HL-60 (cell line): ENCODE data around the gene ZNF620.

Experiments used
- GABPA ChIP-seq: IDR thresholded peaks from 2 replicates; pipeline ENCODE4 v1.6.1; 2012; ENCODE audit warnings: low read depth
- SPI1 ChIP-seq: IDR thresholded peaks from 2 replicates; pipeline ENCODE4 v1.6.1; 2012; ENCODE audit warnings: low read depth, mild to moderate bottlenecking, borderline replicate concordance
- TF ChIP-seq, protein P1 (sequence below): IDR thresholded peaks from one replicate; pipeline ENCODE4 v1.5.1; 2011; ENCODE audit warnings: low read length, control low read depth, inconsistent platforms; ENCODE audit not compliant: insufficient read depth
- TF ChIP-seq, protein P2 (sequence below): IDR thresholded peaks from 2 replicates; pipeline ENCODE4 v1.6.1; 2012; ENCODE audit warnings: low read depth; ENCODE audit not compliant: insufficient replicate concordance

DNA sequence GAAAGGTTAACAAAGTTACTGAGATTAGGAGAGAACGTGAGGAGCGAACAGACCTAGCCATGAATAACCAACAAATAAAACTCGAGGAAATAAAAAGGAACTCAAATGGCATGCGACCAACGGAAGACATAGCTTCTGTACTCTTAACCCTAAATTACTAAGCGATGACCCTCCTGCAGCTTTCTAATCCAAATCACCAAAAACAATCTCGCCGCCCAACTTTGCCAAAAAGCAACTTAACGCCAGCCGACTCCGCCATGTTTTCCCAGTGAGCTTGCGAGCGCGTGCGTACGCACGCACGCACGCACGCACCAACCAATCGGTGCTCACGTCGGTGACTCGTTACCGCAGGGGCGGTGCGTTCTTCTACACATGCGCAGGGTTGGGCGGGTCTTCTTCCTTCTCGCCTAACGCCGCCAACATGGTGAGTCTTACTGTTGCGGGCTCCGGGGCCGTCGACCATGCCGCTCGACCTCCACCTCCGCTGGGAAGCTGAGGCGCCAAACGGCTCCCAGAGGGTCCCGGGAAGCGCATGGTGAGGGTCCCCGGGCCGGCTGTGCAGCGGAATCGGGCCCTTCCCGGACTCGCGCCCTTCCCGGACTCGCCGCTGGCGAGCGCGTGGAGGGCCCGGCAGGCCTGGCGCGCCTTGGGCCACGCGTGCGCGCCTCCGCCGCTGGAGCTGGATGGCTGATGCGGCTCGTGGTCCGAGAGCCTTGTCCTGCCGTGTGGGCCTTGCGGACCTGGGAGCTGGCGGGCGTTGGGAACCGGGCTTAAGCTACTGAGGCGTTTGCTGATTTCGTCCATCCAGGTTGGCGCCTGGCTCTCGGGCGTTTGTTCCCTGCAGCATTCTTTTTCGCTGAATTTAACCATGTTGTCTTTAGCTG lies 48.7 kb upstream of the ZNF620 start, which contains the start of gene RPL14:
- TF ChIP-seq, protein P1, sequence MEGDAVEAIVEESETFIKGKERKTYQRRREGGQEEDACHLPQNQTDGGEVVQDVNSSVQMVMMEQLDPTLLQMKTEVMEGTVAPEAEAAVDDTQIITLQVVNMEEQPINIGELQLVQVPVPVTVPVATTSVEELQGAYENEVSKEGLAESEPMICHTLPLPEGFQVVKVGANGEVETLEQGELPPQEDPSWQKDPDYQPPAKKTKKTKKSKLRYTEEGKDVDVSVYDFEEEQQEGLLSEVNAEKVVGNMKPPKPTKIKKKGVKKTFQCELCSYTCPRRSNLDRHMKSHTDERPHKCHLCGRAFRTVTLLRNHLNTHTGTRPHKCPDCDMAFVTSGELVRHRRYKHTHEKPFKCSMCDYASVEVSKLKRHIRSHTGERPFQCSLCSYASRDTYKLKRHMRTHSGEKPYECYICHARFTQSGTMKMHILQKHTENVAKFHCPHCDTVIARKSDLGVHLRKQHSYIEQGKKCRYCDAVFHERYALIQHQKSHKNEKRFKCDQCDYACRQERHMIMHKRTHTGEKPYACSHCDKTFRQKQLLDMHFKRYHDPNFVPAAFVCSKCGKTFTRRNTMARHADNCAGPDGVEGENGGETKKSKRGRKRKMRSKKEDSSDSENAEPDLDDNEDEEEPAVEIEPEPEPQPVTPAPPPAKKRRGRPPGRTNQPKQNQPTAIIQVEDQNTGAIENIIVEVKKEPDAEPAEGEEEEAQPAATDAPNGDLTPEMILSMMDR = no peak
- TF ChIP-seq, protein P2, sequence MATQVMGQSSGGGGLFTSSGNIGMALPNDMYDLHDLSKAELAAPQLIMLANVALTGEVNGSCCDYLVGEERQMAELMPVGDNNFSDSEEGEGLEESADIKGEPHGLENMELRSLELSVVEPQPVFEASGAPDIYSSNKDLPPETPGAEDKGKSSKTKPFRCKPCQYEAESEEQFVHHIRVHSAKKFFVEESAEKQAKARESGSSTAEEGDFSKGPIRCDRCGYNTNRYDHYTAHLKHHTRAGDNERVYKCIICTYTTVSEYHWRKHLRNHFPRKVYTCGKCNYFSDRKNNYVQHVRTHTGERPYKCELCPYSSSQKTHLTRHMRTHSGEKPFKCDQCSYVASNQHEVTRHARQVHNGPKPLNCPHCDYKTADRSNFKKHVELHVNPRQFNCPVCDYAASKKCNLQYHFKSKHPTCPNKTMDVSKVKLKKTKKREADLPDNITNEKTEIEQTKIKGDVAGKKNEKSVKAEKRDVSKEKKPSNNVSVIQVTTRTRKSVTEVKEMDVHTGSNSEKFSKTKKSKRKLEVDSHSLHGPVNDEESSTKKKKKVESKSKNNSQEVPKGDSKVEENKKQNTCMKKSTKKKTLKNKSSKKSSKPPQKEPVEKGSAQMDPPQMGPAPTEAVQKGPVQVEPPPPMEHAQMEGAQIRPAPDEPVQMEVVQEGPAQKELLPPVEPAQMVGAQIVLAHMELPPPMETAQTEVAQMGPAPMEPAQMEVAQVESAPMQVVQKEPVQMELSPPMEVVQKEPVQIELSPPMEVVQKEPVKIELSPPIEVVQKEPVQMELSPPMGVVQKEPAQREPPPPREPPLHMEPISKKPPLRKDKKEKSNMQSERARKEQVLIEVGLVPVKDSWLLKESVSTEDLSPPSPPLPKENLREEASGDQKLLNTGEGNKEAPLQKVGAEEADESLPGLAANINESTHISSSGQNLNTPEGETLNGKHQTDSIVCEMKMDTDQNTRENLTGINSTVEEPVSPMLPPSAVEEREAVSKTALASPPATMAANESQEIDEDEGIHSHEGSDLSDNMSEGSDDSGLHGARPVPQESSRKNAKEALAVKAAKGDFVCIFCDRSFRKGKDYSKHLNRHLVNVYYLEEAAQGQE = peak; percentile 64
- no peak for TF ChIP-seq SPI1
- TF ChIP-seq GABPA = no peak
